Endothelial cell of umbilical vein (primary cell): ENCODE results near the gene CCM2. TPM values are rescaled to one million over a fixed set of nuclear protein-coding genes. Genes with fewer than 3 reads are reported as not detected.

Experiments used
- BruUV-seq: library from RNA; stranded (reverse); fragments of 400-500 nt; replicated peaks from 2 replicates; lab custom pipeline; 2021; lab: Mats Ljungman, UMichigan
- CTCF ChIA-PET: fragments of 300-600, 350-600 bp; sonication (Branson Sonifier 250); formaldehyde crosslinking; loops from one replicate; lab custom pipeline; 2021; ENCODE audit warnings: antibody characterized with exemption, inconsistent platforms; lab: Charles Lee
- POLR2A ChIA-PET: fragments of 300-600, 350-600 bp; sonication (Branson Sonifier 250); formaldehyde crosslinking; loops from one replicate; lab custom pipeline; 2021; ENCODE audit warnings: antibody characterized with exemption, inconsistent platforms; lab: Charles Lee
- DNase-seq: peaks from one replicate; pipeline ENCODE4 v3.0.0-alpha.2; 2011; ENCODE audit warnings: low read depth, low spot score
- FAIRE-seq: peaks from 2 replicates; lab custom pipeline; 2011; peaks lifted over from hg19 to GRCh38; lab: Jason Lieb, UNC
- H2AFZ ChIP-seq: 2 replicates; pipeline ENCODE4 v1.6.0; 2012; ENCODE audit warnings: low read depth, low read length, control low read depth, inconsistent platforms
- H3K27ac ChIP-seq: 2 replicates; pipeline ENCODE4 v1.5.1; 2011; ENCODE audit warnings: low read depth, mild to moderate bottlenecking, control low read depth, low read length, moderate library complexity; ENCODE audit not compliant: insufficient read depth
- H3K27me3 ChIP-seq, 2 experiments: 2 replicates each; pipeline versions ENCODE4 v1.6.0 to v1.6.1; 2011; ENCODE audit warnings: low read length in 2 of 2, mixed read lengths in 1 of 2; ENCODE audit not compliant: control insufficient read depth in 2 of 2, insufficient read depth in 2 of 2
- H3K36me3 ChIP-seq, 2 experiments: 2 replicates in 1 of 2; 3 replicates in 1 of 2; pipeline ENCODE4 v1.5.1; 2011; ENCODE audit warnings: low read length in 2 of 2, mild to moderate bottlenecking in 1 of 2, moderate library complexity in 1 of 2; ENCODE audit not compliant: control insufficient read depth in 2 of 2, insufficient read depth in 2 of 2; ENCODE audit errors: extremely low read depth in 1 of 2
- H3K4me1 ChIP-seq: 3 replicates; pipeline ENCODE4 v1.5.1; 2011; ENCODE audit warnings: mild to moderate bottlenecking, low read length; ENCODE audit not compliant: control insufficient read depth, insufficient read depth; ENCODE audit errors: extremely low read depth
- H3K4me2 ChIP-seq: 2 replicates; pipeline ENCODE4 v1.6.1; 2011; ENCODE audit warnings: low read length, control low read depth, mixed read lengths; ENCODE audit not compliant: insufficient read depth
- H3K4me3 ChIP-seq, 3 experiments: fragments of 200-600 bp in 1 of 3; sonication (generic), shearing (Covaris generic) in 1 of 3; replicated peaks in 1 of 3; 2 replicates each; pipeline ENCODE4 v1.5.1; 2011 to 2016; ENCODE audit warnings: control low read depth in 3 of 3, low read length in 3 of 3, mild to moderate bottlenecking in 2 of 3, inconsistent platforms in 1 of 3, low read depth in 1 of 3, moderate library complexity in 1 of 3; ENCODE audit not compliant: insufficient read depth in 1 of 3
- H3K79me2 ChIP-seq: 2 replicates; pipeline ENCODE4 v1.6.0; 2012; ENCODE audit warnings: low read length, inconsistent platforms; ENCODE audit not compliant: control insufficient read depth, insufficient read depth
- H3K9ac ChIP-seq: replicated peaks from 2 replicates; pipeline ENCODE3; 2011; ENCODE audit warnings: low read length, control low read depth; ENCODE audit not compliant: insufficient read depth; ENCODE audit errors: extremely low read depth
- H3K9me1 ChIP-seq: replicated peaks from 3 replicates; pipeline ENCODE4 v1.6.0; 2011; ENCODE audit warnings: mild to moderate bottlenecking, low read length; ENCODE audit not compliant: control insufficient read depth, insufficient read depth; ENCODE audit errors: extremely low read depth
- H3K9me3 ChIP-seq: replicated peaks from 2 replicates; pipeline ENCODE4 v1.5.1; 2012; ENCODE audit warnings: low read length, inconsistent platforms; ENCODE audit not compliant: control insufficient read depth, insufficient read depth
- H4K20me1 ChIP-seq: replicated peaks from 2 replicates; pipeline ENCODE3; 2011; ENCODE audit warnings: mild to moderate bottlenecking, low read length; ENCODE audit not compliant: control insufficient read depth, insufficient read depth; ENCODE audit errors: extremely low read depth
- EZH2 ChIP-seq: IDR thresholded peaks from 2 replicates; pipeline ENCODE4 v1.6.1; 2012; ENCODE audit warnings: borderline replicate concordance, low read depth, mild to moderate bottlenecking, moderate library complexity, low read length, inconsistent platforms; ENCODE audit not compliant: severe bottlenecking
- FOS ChIP-seq: IDR thresholded peaks from 2 replicates; pipeline ENCODE4 v1.6.1; 2011; ENCODE audit warnings: mild to moderate bottlenecking, low read length, moderate library complexity, borderline replicate concordance; ENCODE audit not compliant: insufficient read depth
- GATA2 ChIP-seq: IDR thresholded peaks from 2 replicates; pipeline ENCODE4 v1.7.0; 2011; ENCODE audit warnings: low read depth, mild to moderate bottlenecking, moderate library complexity, mixed read lengths, low read length; ENCODE audit not compliant: insufficient read length, insufficient read depth
- JUN ChIP-seq: IDR thresholded peaks from 2 replicates; pipeline ENCODE4 v1.6.1; 2011; ENCODE audit warnings: borderline replicate concordance, low read depth; ENCODE audit not compliant: insufficient read length, insufficient read depth
- MYC ChIP-seq: IDR thresholded peaks from one replicate; pipeline ENCODE4 v1.6.1; 2011; ENCODE audit warnings: mild to moderate bottlenecking, low read depth, low read length
- POLR2A ChIP-seq: IDR thresholded peaks from 2 replicates; pipeline ENCODE4 v1.6.1; 2012; ENCODE audit warnings: low read depth, mild to moderate bottlenecking, control low read depth, low read length
- POLR2AphosphoS5 ChIP-seq: IDR thresholded peaks from 2 replicates; pipeline ENCODE4 v1.6.1; 2012; ENCODE audit warnings: low read depth, mild to moderate bottlenecking, control low read depth, low read length, moderate library complexity; ENCODE audit not compliant: insufficient read depth
- dilution Hi-C: fragments of 300-500 bp; cut with MboI; formaldehyde crosslinking; loops from one replicate; pipeline ENCODE4 v1.15.0; 2019; ENCODE audit warnings: low sequenced_read_pairs; ENCODE audit not compliant: extremely low pct_ligation_motif_present
- intact Hi-C: fragments of 100-400 bp; cut with micrococcal nuclease; formaldehyde crosslinking; loops from one replicate; pipeline ENCODE4 v1.10.0; 2022
- polyA plus RNA-seq, 4 experiments: library from polyadenylated mRNA; depleted of rRNA in 3 of 4; stranded (reverse) in 3 of 4; unstranded in 1 of 4; fragments of >200 nt; gene quantifications; 2 replicates each; pipeline versions ENCODE4 v1.2.1 to v1.2.3, GENCODE V29; 2011 to 2012; ENCODE audit warnings: missing spikeins in 1 of 4
- total RNA-seq: library from RNA; stranded (reverse); gene quantifications from 2 replicates; pipeline ENCODE4 v1.2.3, GENCODE V29; 2021
- TF ChIP-seq, protein P1 (sequence below), 2 donors: IDR thresholded peaks; 1 replicate in 1 of 2; 2 replicates in 1 of 2; pipeline ENCODE4 v1.5.1; 2011; ENCODE audit warnings: low read length in 2 of 2, mild to moderate bottlenecking in 2 of 2, moderate library complexity in 2 of 2, control low read depth in 1 of 2, inconsistent platforms in 1 of 2, low read depth in 1 of 2; ENCODE audit not compliant: insufficient read depth in 1 of 2; ENCODE audit errors: extremely low read depth in 1 of 2
- TF ChIP-seq, protein P2 (sequence below): IDR thresholded peaks from 2 replicates; pipeline ENCODE4 v1.6.1; 2011; ENCODE audit not compliant: insufficient read depth, insufficient read length

Gene CCM2
- total and polyA plus RNA-seq, 2 donors (not counting 3 experiments of a cell fraction or from before 2014, with no cell fraction given), result 66.1 to 70.4 TPM

DNA sequence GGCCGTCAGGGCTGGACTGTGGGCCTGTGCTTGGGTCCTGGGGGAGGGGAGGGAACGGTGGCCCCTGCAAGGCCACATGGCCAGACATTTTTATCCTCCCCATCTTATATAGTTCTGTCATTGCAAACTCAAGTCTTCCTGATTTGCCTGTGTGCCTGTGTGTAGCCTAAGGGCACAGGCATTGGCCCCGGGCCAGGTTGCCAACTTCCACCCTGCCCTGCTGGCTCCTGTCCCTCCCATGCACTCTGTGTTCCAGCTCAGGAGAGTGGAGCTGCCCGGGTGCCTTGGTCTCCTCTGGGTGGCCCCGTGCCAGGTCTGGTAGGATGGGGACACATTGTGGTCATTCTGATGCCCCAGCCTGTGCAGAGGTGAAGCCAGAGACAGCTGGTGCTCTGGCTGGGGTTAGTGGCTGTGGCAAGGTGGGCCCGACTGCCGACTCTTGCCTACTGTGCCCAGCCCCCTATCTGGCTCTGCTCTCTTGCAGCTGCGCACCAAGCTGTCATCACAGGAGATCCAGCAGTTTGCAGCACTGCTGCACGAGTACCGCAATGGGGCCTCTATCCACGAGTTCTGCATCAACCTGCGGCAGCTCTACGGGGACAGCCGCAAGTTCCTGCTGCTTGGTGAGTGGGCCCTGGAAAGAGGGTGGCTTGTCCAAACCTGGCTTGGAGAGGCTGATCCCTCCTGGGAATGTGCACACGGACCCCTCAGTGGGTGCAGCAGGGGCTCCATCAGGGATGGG is 74.0 kb downstream of the CCM2 start:
- POLR2A ChIA-PET, result no interaction called here
- dilution Hi-C loops, result no loop called here
- Histone ChIP-seq H3K27ac (no peak overlapping the region), H3K79me2 (no peaks in the 10 kb centered on the region), H4K20me1 (no peaks in the 10 kb centered on the region), H2AFZ (no peak overlapping the region), H3K9ac (no peak overlapping the region), H3K4me1 (no peaks in the 10 kb centered on the region), H3K4me3 (no peak overlapping the region), H3K27me3 (no peaks in the 10 kb centered on the region), H3K9me3 (no peaks in the 10 kb centered on the region), H3K36me3 (peaks cover 4 to 47% of the 10 kb centered on the region in 2 experiments), H3K9me1 (no peaks in the 10 kb centered on the region), H3K4me2 (no peak overlapping the region)
- CTCF ChIA-PET, result no interaction called here
- TF ChIP-seq JUN, result no peak
- TF ChIP-seq, protein P1, sequence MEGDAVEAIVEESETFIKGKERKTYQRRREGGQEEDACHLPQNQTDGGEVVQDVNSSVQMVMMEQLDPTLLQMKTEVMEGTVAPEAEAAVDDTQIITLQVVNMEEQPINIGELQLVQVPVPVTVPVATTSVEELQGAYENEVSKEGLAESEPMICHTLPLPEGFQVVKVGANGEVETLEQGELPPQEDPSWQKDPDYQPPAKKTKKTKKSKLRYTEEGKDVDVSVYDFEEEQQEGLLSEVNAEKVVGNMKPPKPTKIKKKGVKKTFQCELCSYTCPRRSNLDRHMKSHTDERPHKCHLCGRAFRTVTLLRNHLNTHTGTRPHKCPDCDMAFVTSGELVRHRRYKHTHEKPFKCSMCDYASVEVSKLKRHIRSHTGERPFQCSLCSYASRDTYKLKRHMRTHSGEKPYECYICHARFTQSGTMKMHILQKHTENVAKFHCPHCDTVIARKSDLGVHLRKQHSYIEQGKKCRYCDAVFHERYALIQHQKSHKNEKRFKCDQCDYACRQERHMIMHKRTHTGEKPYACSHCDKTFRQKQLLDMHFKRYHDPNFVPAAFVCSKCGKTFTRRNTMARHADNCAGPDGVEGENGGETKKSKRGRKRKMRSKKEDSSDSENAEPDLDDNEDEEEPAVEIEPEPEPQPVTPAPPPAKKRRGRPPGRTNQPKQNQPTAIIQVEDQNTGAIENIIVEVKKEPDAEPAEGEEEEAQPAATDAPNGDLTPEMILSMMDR (IDR thresholded peaks at IDR 0.05; ENCODE audit: extremely low read depth in 1 of 2, insufficient read depth in 1 of 2, low read depth in 1 of 2, low read length in 2 of 2), result no peak
- no peak for TF ChIP-seq GATA2
- TF ChIP-seq, protein P2, sequence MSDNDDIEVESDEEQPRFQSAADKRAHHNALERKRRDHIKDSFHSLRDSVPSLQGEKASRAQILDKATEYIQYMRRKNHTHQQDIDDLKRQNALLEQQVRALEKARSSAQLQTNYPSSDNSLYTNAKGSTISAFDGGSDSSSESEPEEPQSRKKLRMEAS, result no peak
- TF ChIP-seq MYC, result no peak
- no peak for TF ChIP-seq FOS
- no peak for TF ChIP-seq POLR2A
- TF ChIP-seq POLR2AphosphoS5, result no peak
- TF ChIP-seq EZH2, result no peak
- DNase-seq (no peak), FAIRE-seq (no peak)
- BruUV-seq, result no TSS peak
- intact Hi-C loops, result no loop called here
